Renal cortical epithelial cell (primary cell): ENCODE results near the gene LRRC4B. TPM values are rescaled to one million over a fixed set of nuclear protein-coding genes. Genes with fewer than 3 reads are reported as not detected.

Experiments
- DNase-seq: peaks from one replicate; pipeline ENCODE4 v3.0.0-alpha.2; 2011; ENCODE audit warnings: low read depth
- total RNA-seq: library from RNA; depleted of rRNA; stranded (reverse); fragments of >200 nt; gene quantifications from 2 replicates; pipeline ENCODE4 v1.2.3, GENCODE V29; 2014

The LRRC4B gene
- total RNA-seq, 1 donor from 2014 or later: 0.30 TPM

GRCh38 chr19:50570997-50571396 is 2.8 kb upstream of the LRRC4B start:
- DNase-seq: no peak

- no peak for DNase-seq
Measured at GRCh38 chr19:50569938-50570540, 1.8 kb upstream of the LRRC4B start.

DNA sequence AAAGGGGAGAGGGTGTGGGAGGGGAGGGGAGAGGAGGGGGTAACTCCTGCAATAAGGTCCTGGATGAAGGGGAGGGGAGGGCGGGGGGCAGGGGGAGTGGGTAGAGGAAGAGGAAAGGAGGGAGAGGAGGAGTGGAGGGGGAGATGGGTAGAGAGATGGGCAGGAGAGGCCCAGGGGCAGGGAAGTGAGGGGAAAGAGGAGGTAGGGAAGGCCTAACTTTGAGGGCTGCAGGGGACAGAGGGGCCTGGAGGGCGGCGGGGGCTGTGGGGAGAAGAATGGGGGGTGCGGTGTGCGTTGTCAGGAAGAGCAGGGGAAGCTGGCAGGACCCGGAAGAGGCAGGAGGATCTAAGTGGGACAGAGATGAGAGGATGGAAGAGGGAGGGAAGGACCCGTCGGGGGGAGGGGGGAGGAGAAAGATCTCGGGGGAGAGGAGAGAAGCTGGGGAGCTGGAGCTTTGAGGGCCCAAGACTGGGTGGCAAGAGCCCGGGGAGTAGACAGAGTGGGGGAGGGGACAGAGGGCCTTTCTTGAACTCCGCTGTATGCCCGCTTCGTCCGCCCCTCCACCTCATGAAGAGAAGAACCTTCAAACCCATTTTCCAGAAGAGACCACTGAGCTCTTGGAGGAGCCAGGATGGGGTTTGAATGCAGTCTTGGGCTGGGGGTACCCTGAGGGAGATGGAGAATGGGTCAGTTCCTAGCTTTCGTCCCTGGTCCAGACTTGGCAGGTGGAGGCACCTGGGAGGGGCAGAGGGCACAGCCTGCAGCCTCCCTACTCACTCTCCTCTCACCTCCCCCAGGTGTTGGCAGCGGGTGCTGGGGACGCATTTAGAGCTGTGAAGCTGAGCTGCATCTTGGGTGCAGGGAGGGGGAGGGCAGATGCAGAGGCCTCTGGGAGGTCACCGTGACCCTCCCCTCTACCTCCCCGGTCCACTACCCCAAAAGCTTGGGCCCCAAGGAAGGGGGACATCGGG is 778 bp upstream of the LRRC4B start:
- DNase-seq: no peak

DNA sequence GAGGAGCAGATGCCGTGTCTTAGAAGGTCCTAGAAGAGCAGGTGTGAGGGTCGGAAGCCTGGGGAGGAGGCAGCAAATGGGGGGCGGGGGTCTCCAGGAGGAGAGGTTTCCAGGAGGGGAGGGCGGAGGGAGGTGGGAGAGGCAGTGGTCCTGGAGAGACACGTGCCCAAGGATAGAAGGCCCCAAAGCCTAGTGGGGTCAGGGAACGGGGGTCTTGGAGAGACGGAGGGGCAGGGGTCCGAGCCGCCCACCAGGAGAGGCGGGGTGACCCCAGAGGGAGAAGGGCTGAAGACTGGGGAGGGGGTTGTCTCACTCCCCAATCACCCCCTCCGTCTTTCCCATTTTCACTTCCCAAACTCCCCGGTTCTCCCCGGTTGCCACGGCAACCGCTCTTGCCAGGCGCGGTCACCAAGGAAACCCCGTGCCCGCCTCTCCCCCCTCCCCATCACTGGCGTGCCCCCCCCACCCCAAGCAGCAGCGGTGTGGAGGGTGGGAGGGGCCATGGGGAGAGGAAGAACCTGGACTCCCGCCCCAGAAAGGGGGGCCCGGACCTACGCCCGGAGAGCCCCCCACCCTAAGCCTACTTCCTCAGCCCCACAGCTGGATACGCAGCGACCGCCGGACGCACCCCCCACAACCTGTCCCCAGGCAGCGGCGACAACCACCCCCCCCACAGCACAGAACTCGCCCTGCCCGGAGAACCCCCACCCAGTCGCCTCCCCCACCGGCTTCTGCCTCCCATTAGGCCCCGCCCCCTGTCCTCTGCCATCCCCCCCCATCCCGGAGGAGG is 988 bp downstream of the LRRC4B start:
- DNase-seq: no peak

DNA sequence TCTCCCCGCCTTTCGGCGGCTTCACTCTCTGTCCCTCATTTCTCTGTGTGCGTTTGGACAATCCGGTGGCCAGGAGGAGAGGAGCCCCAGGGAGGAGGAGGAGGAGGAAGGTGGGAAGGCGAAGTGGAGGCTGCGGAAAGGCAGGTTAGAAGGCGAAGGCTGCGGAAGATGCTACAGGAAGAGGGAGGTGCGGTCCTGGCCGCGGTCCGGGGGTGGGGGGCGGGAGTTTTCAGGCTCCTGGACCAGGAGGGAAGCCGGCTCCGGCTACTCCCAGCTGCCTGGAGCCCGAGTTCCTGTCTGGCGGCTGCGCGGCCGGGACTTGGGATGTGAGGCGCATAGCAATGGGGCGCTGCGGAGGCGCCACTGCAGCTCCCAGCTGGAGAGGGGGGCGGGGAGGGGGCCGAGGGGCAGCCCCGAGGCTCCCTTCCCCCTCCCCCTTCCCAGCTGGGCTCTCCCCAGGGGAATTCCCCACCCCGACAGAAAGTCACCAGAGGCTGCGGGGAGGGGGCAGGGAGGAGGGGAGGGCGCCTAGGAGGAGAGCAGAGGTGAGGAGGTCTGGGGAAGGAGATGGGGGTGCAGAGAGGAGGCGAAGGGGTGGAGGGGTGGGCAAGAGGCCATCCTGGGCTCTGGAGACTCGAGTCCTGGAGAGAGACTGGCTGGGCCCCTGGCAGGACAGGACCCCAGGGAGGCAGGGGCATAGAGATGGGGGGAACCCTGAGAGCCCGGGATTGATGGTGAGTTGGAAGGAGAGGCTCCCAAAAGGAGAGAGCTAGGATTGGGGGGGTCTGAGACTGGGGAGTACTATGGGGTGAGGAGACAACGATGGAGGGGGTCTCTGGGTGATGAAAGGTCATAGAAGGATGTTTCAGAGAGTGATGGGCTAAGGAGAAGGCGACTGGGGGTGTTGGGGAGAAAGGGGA is 2.0 kb downstream of the LRRC4B start:
- no peak for DNase-seq

DNA sequence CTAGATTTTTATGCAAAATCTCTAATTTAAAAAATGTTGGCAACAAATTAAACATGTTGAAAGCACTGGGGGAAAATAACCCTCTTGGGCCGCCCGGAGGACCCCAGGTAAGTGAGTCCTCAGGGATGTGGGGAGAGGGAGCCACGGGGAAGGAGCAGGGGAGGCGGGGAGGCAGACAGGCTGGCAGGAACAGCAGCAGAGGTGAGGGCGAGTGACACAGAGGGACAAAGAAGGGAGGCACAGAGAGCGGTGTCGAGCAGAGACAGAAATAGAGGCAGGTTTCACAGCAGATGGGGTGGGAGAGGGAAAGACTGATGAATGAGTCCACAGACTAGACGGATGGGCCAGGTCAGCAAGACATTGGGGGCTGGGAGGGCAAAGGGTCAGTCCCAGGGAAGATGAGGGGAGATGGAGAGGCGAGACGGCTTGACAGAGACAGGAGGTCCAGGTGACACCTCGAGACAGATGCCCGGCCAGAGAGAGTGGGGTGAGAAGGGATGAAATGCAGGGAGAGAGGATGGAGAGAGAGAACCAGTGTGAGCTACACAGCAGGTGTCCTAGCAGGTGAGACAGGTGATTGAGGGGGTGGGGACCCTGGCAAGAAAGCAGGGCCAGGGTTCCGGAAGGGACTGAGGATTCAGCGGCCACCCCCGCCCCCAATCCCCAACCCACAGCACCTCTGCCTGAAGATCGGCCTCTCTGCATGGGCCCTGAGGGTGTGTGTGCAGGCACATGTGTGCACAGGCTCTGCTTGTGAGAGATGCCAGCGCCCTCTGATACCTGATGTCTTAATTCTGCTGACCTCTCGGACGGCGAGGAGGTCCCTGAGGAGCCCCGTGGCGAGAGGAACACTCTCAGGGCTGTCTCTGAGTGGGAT is 3.8 kb downstream of the LRRC4B start:
- no peak for DNase-seq

- DNase-seq: no peak
Measured at GRCh38 chr19:50563597-50563996, 4.6 kb downstream of the LRRC4B start.

DNA sequence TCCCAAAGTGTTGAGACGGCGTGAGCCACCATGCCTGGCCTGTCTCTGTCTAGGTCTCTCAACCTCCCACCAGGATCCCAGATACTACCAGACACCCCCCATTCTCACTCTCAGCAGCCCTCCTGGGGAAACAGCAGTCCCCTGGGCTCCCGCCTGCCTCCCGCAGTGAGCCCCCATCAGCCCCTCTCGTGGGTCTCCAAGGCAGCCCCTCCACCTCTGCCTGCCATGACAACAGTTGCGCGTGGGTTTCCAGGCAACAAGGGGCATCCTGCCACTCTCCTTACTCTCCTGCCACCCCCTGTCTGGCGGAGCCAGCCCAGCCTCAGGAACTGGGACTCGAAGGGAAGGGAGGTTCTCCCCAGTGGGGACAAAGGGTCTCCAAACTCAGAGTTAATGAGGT is 5.2 kb downstream of the LRRC4B start:
- DNase-seq: no peak

- DNase-seq: no peak
Measured at GRCh38 chr19:50562329-50562728, 5.9 kb downstream of the LRRC4B start.

DNA sequence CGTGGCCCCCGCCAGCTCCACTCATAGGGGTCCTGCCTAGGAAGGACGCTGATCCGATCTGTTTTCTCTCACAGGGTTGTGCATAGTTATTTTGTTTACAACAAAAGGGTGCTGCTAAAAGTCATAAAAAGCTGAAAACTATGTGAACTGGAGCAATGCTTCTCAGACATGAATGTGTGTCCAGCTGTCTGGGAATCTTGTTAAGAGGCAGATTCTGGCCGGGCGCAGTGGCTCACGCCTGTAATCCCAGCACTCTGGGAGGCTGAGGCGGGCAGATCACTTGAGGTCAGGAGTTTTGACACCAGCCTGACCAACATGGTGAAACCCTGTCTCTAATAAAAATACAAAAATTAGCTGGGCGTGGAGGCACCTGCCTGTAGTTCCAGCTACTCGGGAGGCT is 8.6 kb downstream of the LRRC4B start:
- no peak for DNase-seq

- no peak for DNase-seq
Measured at GRCh38 chr19:50558449-50558848, 9.8 kb downstream of the LRRC4B start.

DNA sequence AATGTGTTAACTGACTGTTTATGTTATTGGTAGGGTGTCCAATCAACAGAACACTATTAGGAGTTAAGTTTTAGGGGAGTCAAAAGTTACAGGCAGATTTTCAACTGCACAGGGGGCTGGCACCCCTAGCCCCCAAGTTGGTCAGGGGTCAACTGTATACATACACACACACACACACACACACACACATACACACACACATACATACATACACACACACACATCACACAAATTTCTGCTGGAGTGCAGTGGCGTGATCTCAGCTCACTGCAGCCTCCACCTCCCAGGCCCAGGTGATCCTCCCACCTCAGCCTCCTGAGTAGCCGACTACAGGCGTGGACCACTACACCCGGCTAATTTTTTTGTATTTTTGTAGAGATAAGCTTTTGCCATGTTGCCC is 10.2 kb downstream of the LRRC4B start:
- DNase-seq: no peak

DNA sequence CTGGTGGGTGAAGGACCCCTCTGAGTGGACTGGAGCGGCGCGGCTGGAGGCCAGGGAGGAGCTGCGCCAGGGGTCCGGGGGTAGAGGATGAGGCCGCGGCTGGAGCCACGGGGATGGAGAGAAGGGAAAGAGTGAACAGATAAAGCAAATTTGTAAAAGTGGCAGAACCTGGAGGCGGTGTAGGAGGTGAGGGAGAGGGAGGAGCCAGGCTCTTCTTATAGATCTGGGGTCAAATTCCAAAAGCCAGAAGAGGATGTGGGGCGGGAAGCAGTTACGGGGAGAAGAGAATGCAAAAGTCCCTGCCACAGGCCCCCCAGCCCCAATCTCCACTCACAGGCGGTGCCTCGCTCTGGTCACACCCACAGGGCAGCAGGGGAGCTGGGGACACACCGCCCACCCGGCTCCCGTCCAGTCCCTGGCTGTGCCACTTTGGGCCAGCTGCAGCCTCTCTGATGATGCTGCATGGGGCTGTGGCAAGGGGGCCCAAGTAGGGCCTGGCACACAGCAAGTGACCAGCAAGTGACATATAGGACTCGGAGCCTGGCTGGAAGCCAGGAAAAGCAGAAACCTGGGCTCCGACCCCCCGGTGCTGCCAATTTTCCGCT is 11.1 kb downstream of the LRRC4B start:
- no peak for DNase-seq

GRCh38 chr19:50556282-50557008 is 11.8 kb downstream of the LRRC4B start:
- DNase-seq: peak; percentile 28

DNA sequence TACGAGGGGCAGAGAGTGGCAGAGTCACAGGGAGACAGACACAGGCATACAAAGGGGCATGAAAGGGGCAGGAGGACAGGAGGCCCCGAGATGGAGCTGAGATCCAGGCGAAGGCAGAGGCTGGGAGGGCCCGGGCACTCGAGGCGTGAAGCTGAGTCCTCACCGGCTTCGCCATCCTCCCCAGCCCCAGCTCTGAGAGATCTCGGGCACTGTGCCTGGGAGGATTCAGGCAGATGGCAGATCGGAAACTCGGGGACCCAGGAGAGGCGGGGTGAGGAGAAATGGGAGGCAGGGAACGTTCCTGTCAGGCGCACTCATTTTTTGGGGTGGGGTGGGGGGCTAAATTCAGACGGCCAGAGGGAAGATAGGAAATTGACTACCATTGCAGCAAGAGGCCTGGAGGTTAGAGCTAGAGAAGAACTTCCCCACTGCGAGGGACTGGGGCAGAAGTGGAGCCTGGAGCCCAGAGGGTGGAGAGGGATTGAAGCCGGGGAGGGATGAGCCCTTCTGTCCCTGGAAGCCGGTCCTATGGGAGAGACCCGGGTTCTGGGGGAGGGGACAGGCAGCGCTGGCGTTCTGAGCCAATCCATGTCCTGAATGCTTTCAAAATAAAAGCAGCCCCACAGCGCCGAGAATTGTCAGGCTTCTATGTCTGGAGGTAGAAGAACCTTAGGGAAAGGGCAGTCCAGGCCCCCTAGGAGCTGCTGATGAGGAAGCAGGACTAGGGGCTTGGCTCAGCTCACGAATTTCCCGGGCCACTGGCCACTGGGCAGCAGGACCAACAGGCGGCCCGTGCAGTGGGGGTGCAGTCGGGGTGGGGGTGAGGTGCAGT is 12.6 kb downstream of the LRRC4B start:
- DNase-seq: no peak

GRCh38 chr19:50555033-50555432 is 13.2 kb downstream of the LRRC4B start:
- DNase-seq: no peak

DNA sequence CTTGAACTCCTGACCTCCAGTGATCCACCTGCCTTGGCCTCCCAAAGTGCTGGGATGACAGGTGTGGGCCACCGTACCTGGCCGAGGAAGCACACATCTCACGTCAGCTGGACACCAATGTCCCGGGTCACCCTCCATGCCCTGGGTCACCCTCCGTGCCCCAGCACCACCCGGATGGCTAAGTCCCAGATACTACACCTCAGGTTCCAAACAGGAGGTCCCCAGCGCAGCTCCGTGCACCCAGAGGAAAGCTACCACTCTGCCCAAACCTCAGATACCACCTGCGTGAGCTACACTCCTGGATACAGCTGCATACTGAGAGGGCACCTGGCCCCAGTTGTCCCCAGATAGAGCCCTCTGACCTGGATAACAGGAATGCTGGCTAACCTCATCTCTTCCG is 14.0 kb downstream of the LRRC4B start:
- DNase-seq: no peak

DNA sequence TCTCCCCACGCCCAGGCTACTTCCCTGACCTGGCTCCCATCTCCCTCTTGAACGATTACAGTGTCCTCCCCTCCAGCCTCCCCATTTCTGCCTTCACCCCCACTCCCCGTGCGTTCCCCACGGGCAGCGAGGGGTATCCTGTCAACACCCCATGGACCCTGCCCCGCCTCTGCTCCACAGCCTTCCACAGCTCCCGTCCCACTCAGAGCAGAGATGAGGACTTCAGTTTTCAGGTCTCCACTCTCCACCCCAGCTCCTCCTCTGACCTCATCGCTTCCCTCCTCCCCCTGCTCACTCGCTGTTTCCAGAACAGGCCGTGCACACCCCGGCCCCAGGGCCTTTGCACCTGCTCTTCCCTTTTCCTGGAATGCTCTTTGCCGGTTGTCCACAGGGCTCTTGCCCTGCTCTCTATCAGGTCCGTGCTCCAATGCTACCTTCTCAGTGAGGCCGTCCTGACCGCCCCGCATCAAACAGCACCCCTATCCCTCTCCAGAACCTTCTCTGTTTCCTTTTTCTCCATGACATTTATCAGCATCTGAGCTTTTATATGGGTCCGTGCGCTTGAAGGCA is 15.0 kb downstream of the LRRC4B start:
- DNase-seq: no peak
